ENCODE data around the gene EXOC3.

DNA sequence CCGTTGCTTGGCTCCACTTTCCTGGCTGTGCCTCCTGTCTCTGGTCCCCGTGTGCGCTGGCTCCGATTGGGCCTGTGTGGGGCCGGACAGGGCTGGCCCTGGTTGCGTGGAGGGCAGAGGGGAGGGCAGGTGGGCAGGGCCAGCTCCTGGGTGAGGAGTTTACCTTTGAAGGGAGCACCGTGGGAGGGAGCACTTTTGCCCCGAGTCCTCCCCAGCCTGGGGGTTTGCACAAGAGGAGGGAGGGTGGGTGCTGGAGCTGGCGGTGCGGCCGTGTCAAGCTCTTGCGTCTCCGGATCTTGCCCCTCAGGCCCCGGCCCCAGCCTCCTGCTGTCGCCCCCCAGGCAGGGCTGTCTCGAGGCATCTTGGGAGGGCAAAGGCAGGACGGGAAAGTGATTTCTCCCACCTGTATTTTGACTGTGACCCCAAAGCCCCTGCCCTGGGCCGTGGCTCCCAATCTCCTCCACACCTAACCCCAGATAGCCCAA, 48.3 kb upstream of the EXOC3 start:
- TF ChIP-seq CTCF (IDR thresholded peaks at IDR 0.05) (no peak), POLR2AphosphoS5 (IDR thresholded peaks at IDR 0.05; ENCODE audit: low read depth, low read length) (no peak), SIN3A (IDR thresholded peaks at IDR 0.05; ENCODE audit: borderline replicate concordance, insufficient read depth, low read depth, low read length) (no peak)
